OCI-LY1 (cell line): Measurements from ENCODE around the gene ZFP69.

Source experiments
- H2AFZ ChIP-seq: fragments of 200-600 bp; sonication (generic), shearing (Covaris generic); 2 replicates; pipeline ENCODE4 v1.6.0; 2014; ENCODE audit warnings: antibody characterized with exemption, mild to moderate bottlenecking, low read length
- H3F3A ChIP-seq: fragments of 200-600 bp; sonication (generic), shearing (Covaris generic); 2 replicates; pipeline ENCODE4 v1.6.0; 2014; ENCODE audit warnings: mild to moderate bottlenecking, antibody characterized with exemption, low read length, moderate library complexity; ENCODE audit not compliant: insufficient read depth
- H3K27ac ChIP-seq: fragments of 200-600 bp; sonication (generic); 2 replicates; pipeline ENCODE4 v1.5.1; 2014; ENCODE audit warnings: low read length, mixed run types, mild to moderate bottlenecking, low read depth; ENCODE audit not compliant: poor library complexity, severe bottlenecking
- H3K27me3 ChIP-seq: fragments of 200-600 bp; sonication (generic); 2 replicates; pipeline ENCODE4 v1.6.0; 2014; ENCODE audit warnings: antibody characterized with exemption, mild to moderate bottlenecking, low read length, moderate library complexity; ENCODE audit not compliant: insufficient read depth
- H3K36me3 ChIP-seq: fragments of 200-600 bp; sonication (generic); 2 replicates; pipeline ENCODE4 v1.6.1; 2014; ENCODE audit warnings: mild to moderate bottlenecking, antibody characterized with exemption, low read length, moderate library complexity, mixed read lengths; ENCODE audit not compliant: insufficient read depth
- H3K4me1 ChIP-seq: fragments of 200-600 bp; sonication (generic); 2 replicates; pipeline ENCODE4 v1.5.1; 2014; ENCODE audit warnings: mild to moderate bottlenecking, low read length, moderate library complexity; ENCODE audit not compliant: insufficient read depth, severe bottlenecking
- H3K4me2 ChIP-seq: fragments of 200-600 bp; sonication (generic), shearing (Covaris generic); 2 replicates; pipeline ENCODE4 v1.6.1; 2014; ENCODE audit warnings: low read length
- H3K4me3 ChIP-seq: fragments of 200-600 bp; sonication (generic); 2 replicates; pipeline ENCODE4 v1.5.1; 2014; ENCODE audit warnings: low read length, low read depth, mild to moderate bottlenecking, mixed read lengths; ENCODE audit not compliant: poor library complexity, severe bottlenecking
- H3K79me2 ChIP-seq: fragments of 200-600 bp; shearing (Covaris generic); 2 replicates; pipeline ENCODE4 v1.6.1; 2016; ENCODE audit warnings: mixed run types, low read length, mixed read lengths; ENCODE audit not compliant: insufficient read depth
- H3K9ac ChIP-seq: fragments of 200-600 bp; sonication (generic), shearing (Covaris generic); 2 replicates; pipeline ENCODE4 v1.6.1; 2014; ENCODE audit warnings: mild to moderate bottlenecking, low read length, mixed read lengths
- H3K9me2 ChIP-seq: fragments of 200-600 bp; sonication (generic), shearing (Covaris generic); 2 replicates; pipeline ENCODE4 v1.6.1; 2014; ENCODE audit warnings: low read depth, mild to moderate bottlenecking, low read length, mixed read lengths
- H3K9me3 ChIP-seq: fragments of 200-600 bp; shearing (Covaris generic); 2 replicates; pipeline ENCODE4 v1.6.1; 2014; ENCODE audit warnings: low read length, mixed read lengths
- H4K20me1 ChIP-seq: fragments of 200-600 bp; sonication (generic), shearing (Covaris generic); 2 replicates; pipeline ENCODE4 v1.6.0; 2016; ENCODE audit warnings: mild to moderate bottlenecking, low read length; ENCODE audit not compliant: insufficient read depth
- CTCF ChIP-seq: fragments of 200-600 bp; sonication (generic), shearing (Covaris generic); IDR thresholded peaks from 2 replicates; pipeline ENCODE4 v1.5.1; 2017; ENCODE audit warnings: mild to moderate bottlenecking, antibody characterized with exemption, low read length, moderate library complexity, mixed read lengths
- EZH2 ChIP-seq: fragments of 200-600 bp; sonication (generic), shearing (Covaris generic); IDR thresholded peaks from 2 replicates; pipeline ENCODE4 v1.8.0; 2017; ENCODE audit warnings: borderline replicate concordance, mixed run types, mild to moderate bottlenecking, antibody characterized with exemption, low read length, moderate library complexity, mixed read lengths

ZFP69 gene

GRCh38 chr1:40530735-40531380, 53.8 kb downstream of the ZFP69 start:
- H3K4me2 ChIP-seq: peak overlapping the region; percentile 86
- no peaks in the 10 kb centered on the region for H3F3A ChIP-seq
- peak overlapping the region; percentile 76 for H3K4me3 ChIP-seq
- peaks cover 6% of the 10 kb centered on the region; the same call in 1 of the 2 replicates for H3K9me3 ChIP-seq
- H3K79me2 ChIP-seq: no peaks in the 10 kb centered on the region
- H3K9me2 ChIP-seq: no peaks in the 10 kb centered on the region
- no peaks in the 10 kb centered on the region for H4K20me1 ChIP-seq
- H3K9ac ChIP-seq: peak overlapping the region; percentile 66
- H3K36me3 ChIP-seq: peaks cover 14% of the 10 kb centered on the region
- peak overlapping the region; percentile 90 for H2AFZ ChIP-seq
- H3K4me1 ChIP-seq: peaks cover 21% of the 10 kb centered on the region
- H3K27me3 ChIP-seq: no peaks in the 10 kb centered on the region
- no peak overlapping the region for H3K27ac ChIP-seq
- TF ChIP-seq CTCF (no peak), EZH2 (no peak)

- H3F3A ChIP-seq: no peaks in the 10 kb centered on the region
- peak within 1 kb of the TSS; percentile 14 for H3K27ac ChIP-seq
- peak within 1 kb of the TSS; percentile 76 for H3K4me3 ChIP-seq
- H3K9ac ChIP-seq: peak within 1 kb of the TSS; percentile 66
- no peaks in the 10 kb centered on the region for H3K79me2 ChIP-seq
- peak within 1 kb of the TSS; percentile 90 for H2AFZ ChIP-seq
- H3K4me2 ChIP-seq: peak within 1 kb of the TSS; percentile 86
- peaks cover 15% of the 10 kb centered on the region for H3K36me3 ChIP-seq
- no peaks in the 10 kb centered on the region for H3K27me3 ChIP-seq
- H3K9me3 ChIP-seq: peaks cover 2% of the 10 kb centered on the region; the same call in 1 of the 2 replicates
- no peaks in the 10 kb centered on the region for H3K9me2 ChIP-seq
- no peaks in the 10 kb centered on the region for H4K20me1 ChIP-seq
- TF ChIP-seq EZH2 (no peak), CTCF (no peak)
- peaks cover 21% of the 10 kb centered on the region for H3K4me1 ChIP-seq
Measured at GRCh38 chr1:40531381-40532061, 54.4 kb downstream of the ZFP69 start, which contains the start of gene ZNF684. Gene ZNF684, plus strand, starts transcription at chr1:40531637. Its CDS starts 1,530 bp downstream, at chr1:40533167.

GRCh38 chr1:40532062-40532389, 54.9 kb downstream of the ZFP69 start:
- H3K4me3 ChIP-seq: peak overlapping the region; percentile 76
- peak overlapping the region; percentile 66 for H3K9ac ChIP-seq
- peaks cover 2% of the 10 kb centered on the region; the same call in 1 of the 2 replicates for H3K9me3 ChIP-seq
- peak overlapping the region; percentile 38 for H2AFZ ChIP-seq
- no peak for TF ChIP-seq EZH2
- no peak for TF ChIP-seq CTCF
- no peaks in the 10 kb centered on the region for H3F3A ChIP-seq
- H3K9me2 ChIP-seq: no peaks in the 10 kb centered on the region
- no peaks in the 10 kb centered on the region for H3K27me3 ChIP-seq
- no peaks in the 10 kb centered on the region for H4K20me1 ChIP-seq
- peaks cover 15% of the 10 kb centered on the region for H3K36me3 ChIP-seq
- H3K4me2 ChIP-seq: peak overlapping the region; percentile 86
- H3K79me2 ChIP-seq: no peaks in the 10 kb centered on the region
- H3K4me1 ChIP-seq: peaks cover 21% of the 10 kb centered on the region
- H3K27ac ChIP-seq: peak overlapping the region; percentile 14
